ENCODE measurements around the gene SCARF1. TPM values are rescaled to one million over a fixed set of nuclear protein-coding genes. Genes with fewer than 3 reads are reported as not detected.

The SCARF1 gene
- total RNA-seq (2022; extraction: Qiagen RNA extraction) = 0.14 to 0.29 TPM (median 0.21 TPM) in 5 replicates

GRCh38 chr17:1645207-1646171, at the start of gene SCARF1:
TSS of gene SCARF1 (minus strand) at chr17:1645732. CDS start at chr17:1645697, 35 bp downstream.

GRCh38 chr17:1684378-1685189, 39.1 kb upstream of the SCARF1 start, which contains the start of gene PRPF8:
TSS of gene PRPF8 (minus strand) at chr17:1684867. CDS start at chr17:1684571, 296 bp downstream.

GRCh38 chr17:1649844-1650501, 4.4 kb upstream of the SCARF1 start, which contains the start of gene RILP:
TSS of gene RILP (minus strand) at chr17:1649866. CDS start at chr17:1649804, 62 bp downstream.

GRCh38 chr17:1627982-1628855, 17.3 kb downstream of the SCARF1 start, which contains the start of gene SLC43A2:
TSS of gene SLC43A2 (minus strand) at chr17:1628834. CDS start at chr17:1627874, 960 bp downstream.

Other genes starting within 250 kb of the SCARF1 start
- 632 to 1,159 TPM (median 671 TPM) in 5 replicates for gene YWHAE, start 245.5 kb downstream of the SCARF1 start, total RNA-seq (2022; extraction: Qiagen RNA extraction)
- gene CRK, start 189.5 kb downstream of the SCARF1 start, total RNA-seq (2022; extraction: Qiagen RNA extraction) = 88.1 to 108 TPM (median 99.7 TPM) in 5 replicates
- gene MYO1C, start 153.0 kb downstream of the SCARF1 start, total RNA-seq (2022; extraction: Qiagen RNA extraction) = 96.3 to 150 TPM (median 146 TPM) in 5 replicates
- gene INPP5K, start 129.1 kb downstream of the SCARF1 start, total RNA-seq (2022; extraction: Qiagen RNA extraction) = 24.1 to 28.0 TPM (median 26.6 TPM) in 5 replicates
- 68.4 to 80.3 TPM (median 74.6 TPM) in 5 replicates for gene PITPNA, start 82.9 kb downstream of the SCARF1 start, total RNA-seq (2022; extraction: Qiagen RNA extraction)
- 4.1 to 6.5 TPM (median 5.4 TPM) in 5 replicates for gene SLC43A2, start 16.9 kb downstream of the SCARF1 start, total RNA-seq (2022; extraction: Qiagen RNA extraction)
- gene RILP, start 4.1 kb upstream of the SCARF1 start, total RNA-seq (2022; extraction: Qiagen RNA extraction) = 12.3 to 16.3 TPM (median 15.4 TPM) in 5 replicates
- 255 to 267 TPM (median 262 TPM) in 5 replicates for gene PRPF8, start 39.1 kb upstream of the SCARF1 start, total RNA-seq (2022; extraction: Qiagen RNA extraction)
- 1.5 to 2.8 TPM (median 2.2 TPM) in 5 replicates for gene TLCD2, start 64.6 kb upstream of the SCARF1 start, total RNA-seq (2022; extraction: Qiagen RNA extraction)
- 20.2 to 32.5 TPM (median 29.9 TPM) in 5 replicates for gene WDR81, start 79.0 kb upstream of the SCARF1 start, total RNA-seq (2022; extraction: Qiagen RNA extraction)
- gene SERPINF2, start 97.1 kb upstream of the SCARF1 start, total RNA-seq (2022; extraction: Qiagen RNA extraction) = 3.8 to 4.6 TPM (median 4.2 TPM) in 5 replicates
- gene SERPINF1, start 116.3 kb upstream of the SCARF1 start, total RNA-seq (2022; extraction: Qiagen RNA extraction) = 1.5 to 2.7 TPM (median 2.5 TPM) in 5 replicates
- 7.8 to 10.3 TPM (median 9.8 TPM) in 5 replicates for gene SMYD4, start 184.2 kb upstream of the SCARF1 start, total RNA-seq (2022; extraction: Qiagen RNA extraction)
- 60.0 to 82.3 TPM (median 70.3 TPM) in 5 replicates for gene RPA1, start 184.3 kb upstream of the SCARF1 start, total RNA-seq (2022; extraction: Qiagen RNA extraction)